HG03469 (cell line): Measurements from ENCODE around the gene FAM187B.
"Not testable (repeated sequence)": the region's sequence is repeated elsewhere in the genome, so short reads cannot be mapped to it uniquely, and the experiment has no call there.

ENCODE experiments used
- ATAC-seq: cut with Tn5 transposase; IDR thresholded peaks from one replicate; pipeline ENCODE4 v1.9.1; 2021; ENCODE audit warnings: mild to moderate bottlenecking, moderate library complexity, moderate number of reproducible peaks; ENCODE audit not compliant: unreplicated experiment

FAM187B gene

DNA sequence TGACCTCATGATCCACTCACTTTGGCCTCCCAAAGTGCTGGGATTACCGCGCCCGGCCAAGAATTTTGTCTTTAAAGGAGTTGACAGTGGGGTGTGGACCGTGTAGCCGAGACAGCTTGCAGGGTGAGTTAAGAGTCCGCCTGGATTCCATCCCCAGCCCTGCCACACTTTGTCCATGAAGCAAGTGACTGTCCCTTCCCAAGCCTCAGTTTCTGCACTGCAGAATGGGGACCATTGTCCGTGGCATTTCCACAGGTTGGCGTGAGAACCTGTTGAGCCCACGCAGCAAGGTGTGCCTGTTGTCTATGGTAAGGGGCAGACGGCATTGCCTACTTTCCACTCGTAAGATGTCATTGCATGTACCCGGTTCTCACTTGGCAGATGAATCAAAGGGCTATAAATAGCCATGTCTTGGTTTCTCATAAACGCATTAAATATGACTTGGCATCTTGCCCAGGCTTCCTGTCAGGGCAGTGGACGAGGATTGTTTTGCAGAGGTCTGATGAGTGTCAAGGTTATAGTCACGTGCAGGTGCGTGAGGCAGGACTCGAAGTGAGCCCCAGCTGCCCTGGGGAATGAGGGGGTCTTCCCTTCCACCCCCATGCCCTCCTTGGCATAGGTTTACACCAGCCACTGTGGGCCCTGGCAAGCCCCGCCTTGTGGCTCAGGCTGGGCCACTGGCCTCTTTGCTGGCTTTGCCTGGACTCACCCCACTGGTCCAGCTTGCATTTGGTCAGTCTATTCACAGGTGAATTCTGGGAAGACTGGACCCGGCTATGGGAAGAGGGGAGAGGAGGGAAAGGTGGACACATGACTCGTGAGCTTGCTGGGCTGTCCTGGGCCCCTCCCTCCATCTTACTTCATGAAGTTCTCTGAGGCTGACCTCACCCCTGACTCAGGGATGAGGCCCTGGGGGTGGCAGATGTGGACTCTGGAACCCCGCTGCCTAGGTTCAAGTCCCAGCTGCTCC is 14.6 kb downstream of the FAM187B start:
- ATAC-seq, result no peak

DNA sequence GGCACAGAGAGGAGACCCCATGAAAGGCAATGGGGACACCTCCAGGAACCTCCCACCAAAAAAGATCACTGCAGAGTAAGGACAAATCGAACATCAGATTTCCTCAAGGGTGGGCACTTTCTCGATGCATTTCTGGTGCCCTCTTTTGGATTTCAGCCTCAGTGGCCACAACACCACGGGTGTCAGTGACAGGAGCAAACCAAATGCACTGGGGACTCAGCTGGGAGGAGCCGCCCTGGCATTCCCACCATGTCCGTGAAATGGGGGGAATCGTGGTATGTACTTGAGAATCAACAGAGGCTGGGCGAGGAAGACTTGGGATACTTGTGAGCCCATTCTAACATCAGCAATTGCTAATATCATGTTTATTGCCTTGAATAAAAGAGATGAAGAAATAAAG is 16.3 kb downstream of the FAM187B start:
- no peak for ATAC-seq

- ATAC-seq, result no peak
Measured at GRCh38 chr19:35211545-35212230, 16.9 kb downstream of the FAM187B start.

DNA sequence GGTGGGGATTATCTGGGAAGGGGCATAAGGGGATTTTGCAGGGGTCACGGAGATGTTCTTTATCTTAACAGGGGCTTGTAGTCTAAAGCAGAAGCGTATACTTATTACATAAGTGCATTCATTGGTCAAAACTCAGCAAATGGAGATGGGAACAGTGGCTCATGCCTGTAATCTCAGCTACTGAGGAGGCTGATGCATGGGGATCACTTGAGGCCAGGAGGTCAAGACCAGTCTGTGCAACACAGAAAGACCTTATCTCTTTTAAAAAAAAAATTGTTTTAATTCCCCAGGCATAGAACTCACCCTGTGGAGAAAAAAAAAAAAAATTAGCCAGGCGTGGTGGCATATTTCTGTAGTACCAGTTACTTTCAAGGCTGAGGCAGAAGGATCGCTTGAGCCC is 18.9 kb downstream of the FAM187B start:
- no peak for ATAC-seq

- ATAC-seq, result no peak
Measured at GRCh38 chr19:35208121-35208520, 20.4 kb downstream of the FAM187B start.

DNA sequence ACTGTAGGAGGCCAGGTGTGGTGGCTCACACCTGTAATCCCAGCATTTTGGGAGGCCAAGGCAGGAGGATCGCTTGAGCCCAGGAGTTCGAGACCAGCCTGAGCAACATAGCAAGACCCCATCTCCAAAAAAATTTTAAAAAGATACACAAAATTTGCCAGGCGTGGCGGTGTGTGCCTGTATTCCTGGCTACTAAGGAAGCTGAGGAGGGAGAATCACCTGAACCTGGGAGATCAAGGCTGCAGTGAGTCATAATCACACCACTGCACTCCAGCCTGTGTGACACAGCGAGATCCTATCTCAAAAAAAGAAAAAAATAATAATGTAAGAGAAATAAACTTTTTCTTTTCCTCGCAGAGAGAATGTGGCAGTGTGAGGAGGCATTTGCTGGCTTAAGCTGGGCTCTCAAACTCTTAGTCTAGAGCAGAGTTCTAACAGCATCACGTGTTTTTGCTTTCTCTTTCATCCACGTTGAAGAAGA is 21.1 kb downstream of the FAM187B start:
- no peak for ATAC-seq

DNA sequence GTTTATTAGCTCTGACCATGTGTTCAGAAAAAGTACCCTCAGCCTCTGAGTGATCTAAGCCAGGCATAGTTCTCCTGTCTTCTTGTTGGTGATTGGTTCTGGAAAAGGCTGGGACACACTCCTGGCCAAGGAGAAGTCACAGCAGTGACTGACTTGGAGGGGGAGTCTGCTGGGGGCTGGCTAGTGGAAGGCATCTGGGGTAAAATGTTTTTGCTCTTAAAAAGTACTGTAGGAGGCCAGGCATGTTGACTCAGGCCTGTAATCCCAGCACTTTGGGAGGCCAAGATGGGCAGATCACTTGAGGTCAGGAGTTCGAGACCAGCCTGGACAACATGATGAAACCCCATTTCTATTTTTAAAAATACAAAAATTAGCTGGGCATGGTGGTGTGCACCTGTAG is 21.7 kb downstream of the FAM187B start:
- no peak for ATAC-seq

- ATAC-seq, result no peak
Measured at GRCh38 chr19:35206379-35206778, 22.2 kb downstream of the FAM187B start.

DNA sequence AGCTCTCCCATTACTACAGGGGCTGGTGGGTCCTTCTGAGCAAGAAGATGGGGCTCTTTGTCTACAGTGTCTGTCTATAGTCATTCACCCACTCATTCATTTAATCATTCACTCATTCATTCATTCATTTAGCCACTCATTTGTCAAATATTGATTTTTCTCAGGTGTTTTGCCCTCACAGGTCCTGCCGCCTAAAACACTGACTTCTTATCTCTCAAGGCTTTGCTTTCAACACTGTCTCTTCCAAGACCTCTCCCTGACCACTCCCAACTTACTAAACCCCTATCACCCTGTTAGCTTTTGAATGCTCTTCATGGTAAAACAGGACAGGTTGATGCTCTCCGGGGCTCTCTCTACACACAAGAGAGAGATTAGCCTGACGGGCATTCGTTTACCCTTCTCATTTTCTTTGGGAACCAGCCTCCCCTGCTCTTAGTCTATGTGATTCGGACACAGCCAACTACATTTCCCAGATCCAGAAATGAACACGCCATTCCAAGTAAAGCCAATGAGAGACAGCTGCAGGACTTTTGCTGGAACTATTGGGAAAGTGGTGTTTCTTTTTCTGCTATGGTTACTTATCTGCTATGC is 22.7 kb downstream of the FAM187B start:
- ATAC-seq, result no peak

GRCh38 chr19:35204799-35205732 is 23.5 kb downstream of the FAM187B start:
- no peak for ATAC-seq

- ATAC-seq, result no peak
Measured at GRCh38 chr19:35202722-35203688, 25.5 kb downstream of the FAM187B start.

- ATAC-seq, result no peak
Measured at GRCh38 chr19:35199481-35199880, 29.1 kb downstream of the FAM187B start.

GRCh38 chr19:35196861-35197260 is 31.7 kb downstream of the FAM187B start:
- not testable (repeated sequence) for ATAC-seq

- no peak for ATAC-seq
Measured at GRCh38 chr19:35195830-35196229, 32.7 kb downstream of the FAM187B start.

GRCh38 chr19:35194012-35194984 is 34.2 kb downstream of the FAM187B start:
- no peak for ATAC-seq

DNA sequence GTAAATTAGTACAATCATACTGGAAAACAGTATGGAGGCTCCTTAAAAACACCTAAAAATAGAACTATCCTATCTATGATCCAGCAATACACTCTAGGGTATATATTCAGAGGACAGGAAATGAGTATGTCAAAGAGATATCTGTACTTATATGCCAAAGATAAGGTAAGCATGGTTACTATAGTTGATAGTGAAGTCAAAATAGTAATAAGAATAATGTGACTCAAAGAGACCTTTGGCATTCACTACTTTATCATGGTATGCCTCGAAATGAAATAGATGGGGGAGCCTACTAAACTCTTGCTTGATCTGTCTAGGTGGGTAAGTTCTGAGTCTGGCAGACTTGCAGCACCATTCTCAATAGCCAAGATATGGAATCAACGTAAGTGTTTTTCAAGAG is 43.7 kb downstream of the FAM187B start:
- no peak for ATAC-seq

DNA sequence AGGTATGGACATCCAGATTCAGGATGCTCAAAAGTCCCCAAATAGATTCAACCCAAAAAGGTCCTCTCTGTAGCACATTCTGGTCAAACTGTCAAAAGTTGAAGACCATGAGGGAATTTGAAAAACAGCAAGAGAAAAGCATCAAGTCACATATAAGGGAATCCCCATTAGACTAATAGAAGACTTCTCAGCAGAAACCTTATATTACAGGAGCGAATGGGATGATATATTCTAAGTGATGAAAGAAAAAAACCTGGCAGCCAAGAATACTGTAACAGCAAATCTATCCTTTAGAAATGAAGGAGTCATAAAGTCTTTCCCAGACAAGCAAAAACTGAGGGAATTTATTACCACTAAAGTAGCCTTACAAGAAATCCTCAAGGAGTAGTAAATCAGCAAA is 44.3 kb downstream of the FAM187B start:
- ATAC-seq, result no peak

DNA sequence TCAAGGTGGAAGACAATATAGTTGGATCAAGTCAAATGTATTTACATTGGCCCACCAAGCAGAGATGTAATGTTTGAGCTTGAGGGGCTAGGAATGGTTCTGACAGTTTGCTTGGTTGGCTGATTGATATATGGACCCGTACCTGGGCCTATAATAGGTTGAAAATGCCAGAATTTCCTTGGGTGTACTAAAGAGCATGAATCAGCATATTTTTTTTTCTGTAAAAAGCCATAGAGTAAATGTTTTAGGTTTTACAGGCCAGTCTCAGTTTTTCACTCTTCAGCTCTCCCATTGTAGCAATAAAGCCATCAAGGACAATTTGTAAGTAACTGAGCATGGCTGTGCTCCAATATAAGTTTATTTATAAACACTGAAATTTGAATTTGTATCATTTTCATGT is 47.2 kb downstream of the FAM187B start:
- ATAC-seq, result no peak
